VCaP (cell line): Measurements from ENCODE around the gene GPR89A.
"Not testable (repeated sequence)": the region's sequence is repeated elsewhere in the genome, so short reads cannot be mapped to it uniquely, and the experiment has no call there.

Source experiments
- H3K27ac ChIP-seq: fragments of 450-650 bp; 2 replicates; pipeline ENCODE4 v1.5.1; 2017
- TF ChIP-seq, protein P1 (sequence below): fragments of 450-650 bp; conservative IDR thresholded peaks from 2 replicates; pipeline ENCODE4 v1.5.1; 2017; ENCODE audit warnings: mild to moderate bottlenecking, moderate library complexity

Gene GPR89A

GRCh38 chr1:145684858-145685257 lies 77.1 kb downstream of the GPR89A start:
- not testable (repeated sequence) for H3K27ac ChIP-seq

DNA sequence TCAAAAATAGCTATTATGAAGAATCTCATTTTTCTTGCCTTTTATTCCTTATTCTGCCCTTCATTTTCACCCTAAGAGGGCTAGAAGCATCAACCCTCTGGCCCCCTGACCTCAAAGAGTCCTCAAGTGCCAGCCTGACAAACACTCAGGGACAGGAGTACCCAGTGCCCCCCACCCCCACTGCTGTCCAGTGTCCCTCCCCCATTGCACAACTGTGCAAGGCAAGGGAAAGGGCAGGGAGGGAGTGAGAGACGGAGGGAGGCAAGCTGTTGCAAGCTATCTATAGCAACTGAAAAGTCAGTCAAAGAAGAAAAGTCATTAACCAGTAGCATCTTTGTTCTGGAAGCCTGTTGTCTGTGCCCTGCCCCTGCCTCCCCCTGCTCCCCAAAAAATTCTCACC lies 78.3 kb downstream of the GPR89A start:
- H3K27ac ChIP-seq = not testable (repeated sequence)

DNA sequence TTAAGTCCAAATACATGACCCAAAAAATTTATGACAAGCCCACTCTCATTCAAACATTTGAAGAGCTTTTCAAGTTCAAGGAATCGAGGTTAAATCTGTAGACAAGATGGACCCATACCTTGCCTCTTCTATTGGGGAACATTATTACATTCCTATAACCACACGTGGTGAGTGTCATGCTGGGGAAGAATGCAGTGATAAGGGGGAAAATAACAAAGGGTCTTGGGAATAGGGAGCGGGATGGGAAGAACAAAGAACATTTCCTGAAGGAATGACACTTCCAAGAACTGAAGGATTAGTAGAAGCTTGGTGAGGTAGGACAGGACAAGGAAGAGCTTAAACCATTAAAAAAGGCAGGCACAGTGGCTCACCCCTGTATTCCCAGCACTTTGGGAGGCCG lies 80.5 kb downstream of the GPR89A start:
- H3K27ac ChIP-seq = no peak overlapping the region
- TF ChIP-seq, protein P1, sequence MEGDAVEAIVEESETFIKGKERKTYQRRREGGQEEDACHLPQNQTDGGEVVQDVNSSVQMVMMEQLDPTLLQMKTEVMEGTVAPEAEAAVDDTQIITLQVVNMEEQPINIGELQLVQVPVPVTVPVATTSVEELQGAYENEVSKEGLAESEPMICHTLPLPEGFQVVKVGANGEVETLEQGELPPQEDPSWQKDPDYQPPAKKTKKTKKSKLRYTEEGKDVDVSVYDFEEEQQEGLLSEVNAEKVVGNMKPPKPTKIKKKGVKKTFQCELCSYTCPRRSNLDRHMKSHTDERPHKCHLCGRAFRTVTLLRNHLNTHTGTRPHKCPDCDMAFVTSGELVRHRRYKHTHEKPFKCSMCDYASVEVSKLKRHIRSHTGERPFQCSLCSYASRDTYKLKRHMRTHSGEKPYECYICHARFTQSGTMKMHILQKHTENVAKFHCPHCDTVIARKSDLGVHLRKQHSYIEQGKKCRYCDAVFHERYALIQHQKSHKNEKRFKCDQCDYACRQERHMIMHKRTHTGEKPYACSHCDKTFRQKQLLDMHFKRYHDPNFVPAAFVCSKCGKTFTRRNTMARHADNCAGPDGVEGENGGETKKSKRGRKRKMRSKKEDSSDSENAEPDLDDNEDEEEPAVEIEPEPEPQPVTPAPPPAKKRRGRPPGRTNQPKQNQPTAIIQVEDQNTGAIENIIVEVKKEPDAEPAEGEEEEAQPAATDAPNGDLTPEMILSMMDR = no peak

- no peak overlapping the region for H3K27ac ChIP-seq
- TF ChIP-seq, protein P1 = no peak
Observed at GRCh38 chr1:145688924-145689323, 81.1 kb downstream of the GPR89A start.

DNA sequence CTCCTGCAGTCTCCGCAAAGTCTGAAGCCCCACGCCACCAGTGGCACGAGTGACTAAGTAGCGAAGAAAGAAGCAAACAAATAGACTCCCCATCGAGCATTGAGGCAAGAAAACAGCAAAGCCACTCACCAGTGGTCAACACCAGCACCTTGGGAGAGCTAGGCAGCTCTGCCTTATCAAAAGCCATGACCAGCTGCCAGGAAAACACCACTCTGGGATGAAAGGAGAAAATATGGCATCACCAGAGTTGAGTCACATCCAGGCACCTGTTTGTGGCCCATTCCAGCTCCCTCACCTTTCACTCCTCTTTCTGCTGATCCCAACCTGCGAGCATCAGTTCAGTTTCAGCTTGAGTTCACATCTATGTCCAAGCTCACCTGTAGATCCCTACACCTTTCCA lies 82.1 kb downstream of the GPR89A start:
- peak overlapping the region; percentile 48 for H3K27ac ChIP-seq
- TF ChIP-seq, protein P1 = no peak

DNA sequence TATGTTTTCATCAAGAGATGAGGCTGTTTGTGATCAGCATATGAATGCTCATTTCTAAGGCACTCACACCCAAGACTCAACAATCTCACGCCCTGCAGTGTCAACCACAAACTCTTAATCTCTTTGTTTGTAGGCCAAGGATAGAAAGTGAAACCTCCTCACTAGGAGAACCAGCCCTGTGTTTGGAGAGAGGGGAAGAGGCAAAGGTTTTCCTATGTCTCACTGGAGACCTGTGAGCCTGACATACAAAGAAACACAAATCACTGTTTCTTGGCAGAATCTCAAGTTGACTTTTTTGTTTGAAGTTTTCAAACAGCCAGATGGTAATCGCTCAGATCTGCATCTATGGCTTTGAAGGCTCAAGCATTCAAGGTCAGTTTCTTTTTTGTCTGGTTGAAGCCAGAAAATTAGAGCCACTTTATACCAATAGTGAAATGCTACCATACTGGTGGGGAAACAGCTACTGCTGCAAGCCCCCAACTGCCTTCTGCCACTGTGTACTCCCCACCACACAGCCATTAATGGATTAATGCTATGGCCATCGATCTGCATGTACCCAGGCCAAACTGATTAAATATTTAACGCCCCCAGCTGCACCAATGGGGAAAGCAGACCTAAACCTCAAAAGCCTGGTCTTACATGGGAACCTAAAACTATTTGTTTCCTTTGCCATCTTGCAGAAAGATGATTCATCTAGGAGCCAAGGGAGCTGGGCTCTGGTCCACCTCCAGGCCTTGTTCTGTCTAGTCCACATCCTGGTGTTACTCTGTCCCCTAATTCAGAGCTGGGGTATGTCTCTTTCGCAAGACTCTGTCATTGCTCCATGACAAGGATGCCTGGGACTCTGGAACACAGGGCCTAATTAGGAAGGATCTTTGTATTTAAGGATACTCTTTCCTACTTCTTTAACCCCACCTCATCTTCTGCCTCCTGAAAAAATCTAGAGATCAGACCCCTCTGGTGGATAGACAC lies 83.1 kb downstream of the GPR89A start:
- H3K27ac ChIP-seq = peak overlapping the region; percentile 48
- TF ChIP-seq, protein P1 = no peak

DNA sequence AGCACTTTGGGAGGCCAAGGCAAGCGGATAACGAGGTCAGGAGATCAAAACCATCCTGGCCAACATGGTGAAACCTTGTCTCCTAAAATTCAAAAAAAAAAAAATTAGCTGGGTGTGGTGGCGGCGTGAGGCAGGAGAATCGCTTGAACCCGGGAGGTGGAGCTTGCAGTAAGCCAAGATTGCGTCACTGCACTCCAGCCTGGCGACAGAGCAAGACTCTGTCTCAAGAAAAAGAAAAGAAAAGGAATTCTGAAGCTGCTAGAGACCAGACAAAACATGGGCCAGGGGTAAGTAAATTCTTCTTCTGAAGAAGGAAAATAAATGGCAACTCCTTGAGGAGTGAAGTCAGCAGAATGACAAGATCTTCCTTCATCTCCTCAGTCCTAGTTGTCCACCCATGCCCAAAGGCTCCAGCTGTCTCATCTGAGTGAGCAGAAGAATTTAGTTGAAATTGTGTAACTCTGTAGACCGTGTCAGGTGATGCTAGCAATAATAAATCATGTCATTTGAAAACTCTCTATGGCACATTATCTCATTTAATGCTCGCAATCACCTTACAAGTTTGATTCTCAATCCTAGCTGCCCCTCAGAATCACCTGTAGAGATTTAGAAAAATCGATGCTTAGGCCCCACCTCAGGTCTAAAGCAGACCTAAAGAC lies 85.1 kb downstream of the GPR89A start:
- TF ChIP-seq, protein P1 = no peak
- no peak overlapping the region for H3K27ac ChIP-seq

DNA sequence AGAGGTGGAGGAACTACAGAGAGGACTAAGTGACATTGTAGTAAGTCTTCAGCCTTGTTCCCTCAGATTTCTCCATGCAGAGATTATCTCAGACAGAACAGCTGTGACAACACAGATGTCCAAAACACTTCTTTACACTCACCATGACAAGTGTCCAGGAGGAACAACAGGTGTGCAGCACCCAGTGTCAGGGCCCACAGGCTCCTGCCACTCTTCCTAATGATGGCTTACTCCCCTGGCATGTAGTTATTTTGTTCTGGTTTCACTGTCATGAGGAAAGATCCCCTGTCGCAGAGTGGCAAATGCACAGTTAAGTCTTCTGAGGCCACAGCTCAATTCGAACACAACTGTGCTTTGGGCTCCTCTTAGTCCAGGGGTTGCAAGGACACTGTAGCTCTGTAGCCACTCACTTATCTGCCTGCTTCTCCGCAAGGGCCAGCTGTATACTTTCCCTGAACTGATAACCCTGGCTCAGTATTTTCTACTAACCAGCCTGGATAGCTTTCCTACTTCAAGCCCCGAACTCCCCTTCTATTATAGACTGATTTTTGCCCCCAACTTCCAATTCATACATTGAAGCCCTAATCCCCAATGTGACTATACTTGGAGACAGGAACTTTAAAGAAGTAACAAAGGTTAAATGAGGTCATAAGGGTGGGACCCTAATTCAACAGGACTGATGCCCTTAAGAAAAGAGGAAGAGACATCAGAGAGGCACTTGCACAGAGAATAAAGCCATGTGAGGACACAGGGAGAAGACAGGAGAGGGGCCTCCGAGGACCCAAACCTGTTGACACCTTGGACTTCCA lies 88.2 kb downstream of the GPR89A start:
- no peak overlapping the region for H3K27ac ChIP-seq
- TF ChIP-seq, protein P1 = no peak
